Measurements from ENCODE around the gene C12orf56.
"Not testable (repeated sequence)": the region's sequence is repeated elsewhere in the genome, so short reads cannot be mapped to it uniquely, and the experiment has no call there.

Gene C12orf56

DNA sequence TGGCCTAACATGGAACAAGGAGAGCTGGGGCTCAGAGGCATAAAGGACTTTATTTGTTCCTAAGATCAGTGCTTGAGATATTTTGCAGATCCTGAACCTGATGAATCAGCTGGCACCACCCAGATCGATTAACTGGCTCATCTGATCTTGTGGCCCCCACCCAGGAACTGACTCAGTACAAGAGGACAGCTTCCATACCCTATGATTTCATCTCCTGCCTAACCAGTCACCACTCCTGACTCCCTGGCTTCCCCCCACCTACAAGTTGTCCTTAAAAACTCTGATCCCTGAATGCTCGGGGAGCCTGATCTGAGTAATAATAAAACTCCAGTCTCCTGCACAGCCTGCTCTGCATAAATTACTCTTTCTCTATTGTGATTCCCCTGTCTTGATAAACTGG is 5.1 kb downstream of the C12orf56 start:
- peak; percentile 61 for DNase-seq

DNA sequence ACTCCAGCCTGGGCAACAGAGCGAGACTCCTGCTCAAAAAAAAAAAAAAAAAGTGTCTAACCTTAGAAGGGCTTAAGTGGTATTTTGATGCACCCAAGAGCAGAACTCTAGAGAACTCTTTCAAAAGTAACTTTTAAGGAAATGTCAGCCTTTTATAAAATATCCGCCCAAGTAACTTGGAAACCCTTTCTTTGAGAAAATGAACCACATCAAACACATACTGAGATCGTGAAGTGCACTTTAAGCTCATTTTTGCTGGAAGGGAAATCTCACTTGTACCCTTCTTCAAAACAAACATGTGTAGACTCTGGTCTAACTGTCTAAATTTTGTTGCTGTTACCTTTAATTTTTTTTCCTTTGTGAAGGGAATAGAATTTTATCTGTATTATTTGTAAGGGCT is 5.5 kb downstream of the C12orf56 start:
- no peak for DNase-seq

DNA sequence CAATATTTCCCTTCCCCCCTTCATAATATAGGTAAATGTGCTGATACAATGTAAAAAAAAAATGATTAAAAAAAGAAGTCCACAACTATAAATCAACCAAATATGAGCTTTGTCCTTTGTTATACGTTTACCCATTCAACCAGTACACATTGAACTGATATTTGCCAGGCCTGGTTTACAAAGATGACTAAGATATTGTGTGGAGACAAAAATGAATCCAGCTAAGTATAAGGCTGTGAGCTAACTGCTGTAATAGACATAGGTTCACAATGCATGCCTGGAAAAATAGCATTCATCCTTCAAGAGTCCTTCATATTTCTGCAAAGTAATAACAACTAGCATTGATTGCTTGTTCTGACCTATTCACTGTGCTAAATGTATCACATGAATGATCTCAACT is 6.9 kb downstream of the C12orf56 start:
- no peak for DNase-seq

DNA sequence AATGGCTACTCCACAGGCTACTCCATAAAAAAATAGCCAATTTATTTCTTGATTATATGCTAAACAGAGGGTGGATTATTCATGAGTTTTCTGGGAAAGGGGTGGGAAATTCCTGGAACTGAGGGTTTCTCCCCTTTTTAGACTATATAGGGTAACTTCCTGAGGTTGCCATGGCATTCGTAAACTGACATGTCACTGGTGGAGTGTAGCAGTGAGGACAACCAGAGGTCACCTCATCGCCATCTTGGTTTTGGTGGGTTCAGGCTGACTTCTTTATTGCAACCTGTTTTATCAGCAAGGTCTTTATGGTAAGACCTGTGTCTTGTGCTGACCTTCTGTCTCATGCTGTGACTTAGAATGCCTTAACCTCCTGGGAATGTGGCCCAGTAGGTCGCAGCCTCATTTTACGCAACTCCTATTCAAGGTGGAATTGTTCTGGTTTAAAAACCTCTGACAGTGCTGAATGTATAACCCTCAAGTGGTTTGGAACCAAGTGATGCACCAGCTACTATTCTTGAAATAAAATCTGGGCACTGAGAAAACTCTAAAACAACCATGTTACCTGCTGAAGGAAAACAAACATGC is 27.7 kb downstream of the C12orf56 start:
- DNase-seq, result no peak

DNA sequence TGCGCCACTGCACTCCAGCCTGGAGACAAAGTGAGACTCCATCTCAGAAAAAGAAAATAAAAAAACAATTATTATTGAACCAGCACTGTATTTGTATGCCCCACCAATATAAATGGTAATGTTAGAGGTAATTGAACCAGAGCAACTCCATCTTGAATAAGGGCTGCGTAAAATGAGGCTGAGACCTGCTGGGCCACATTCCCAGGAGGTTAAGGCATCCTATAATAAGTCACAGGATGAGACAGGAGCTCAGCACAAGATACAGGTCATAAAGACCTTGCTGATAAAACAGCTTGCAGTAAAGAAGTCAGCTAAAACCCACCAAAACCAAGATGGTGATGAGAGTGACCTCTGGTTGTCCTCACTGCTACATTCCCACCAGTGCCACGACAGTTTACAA is 29.4 kb downstream of the C12orf56 start:
- DNase-seq, result not testable (repeated sequence)

DNA sequence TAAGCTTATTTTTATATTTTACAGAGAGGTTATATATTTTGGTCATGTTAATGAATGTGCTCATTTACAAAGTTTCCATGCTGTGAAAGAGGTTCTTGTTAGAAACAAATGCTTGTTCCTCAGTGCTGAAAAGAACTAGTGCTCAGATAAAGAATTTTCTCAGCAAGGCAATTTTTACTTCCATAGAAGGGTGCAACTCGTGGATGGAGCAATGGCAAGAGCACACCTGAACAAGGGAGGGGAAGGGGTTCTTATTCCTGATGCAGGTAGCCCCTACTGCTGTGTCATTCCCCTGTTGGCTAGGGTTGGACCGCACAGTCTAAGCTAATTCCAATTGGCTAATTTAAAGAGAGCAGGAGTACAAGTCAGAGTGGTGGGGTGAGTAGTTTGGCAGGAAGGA is 34.3 kb downstream of the C12orf56 start:
- not testable (repeated sequence) for DNase-seq

DNA sequence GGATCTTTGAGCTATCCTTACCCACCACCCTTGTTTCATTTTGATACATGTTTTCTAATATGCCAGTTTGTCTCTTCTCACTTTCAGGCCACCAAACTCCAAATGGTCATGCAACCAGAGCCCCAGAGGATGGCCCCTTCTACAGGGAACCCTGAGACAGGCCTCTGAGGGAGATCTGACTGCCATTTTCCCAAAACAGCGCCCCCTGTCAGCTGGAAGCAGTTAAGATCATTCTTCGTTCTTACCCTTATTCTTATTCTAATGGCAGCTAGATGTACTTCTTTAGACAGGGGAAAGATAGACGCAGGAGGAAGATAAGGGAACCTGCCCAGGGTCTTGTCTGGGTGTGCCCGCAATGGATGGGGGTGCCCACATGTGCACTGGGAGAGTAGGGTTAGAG is 38.4 kb downstream of the C12orf56 start:
- DNase-seq, result no peak

DNA sequence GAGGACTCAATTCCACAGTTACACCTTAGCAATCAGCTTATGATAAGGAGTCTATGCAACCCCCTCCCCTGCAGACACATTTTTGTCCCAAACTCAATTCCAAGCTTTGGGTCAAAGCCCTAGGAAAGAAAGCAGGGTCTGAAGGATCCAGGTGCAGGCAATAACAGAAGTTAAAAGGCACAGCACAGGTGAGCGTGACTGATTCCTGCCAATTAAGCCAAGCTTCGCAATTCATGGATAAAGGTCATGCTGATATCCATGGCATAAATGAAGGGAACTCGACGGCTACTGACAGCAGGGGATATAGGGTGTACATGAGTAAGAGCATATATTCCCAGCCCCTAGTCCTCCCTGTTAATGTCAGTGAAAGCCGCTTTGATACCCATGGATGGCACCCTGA is 39.3 kb downstream of the C12orf56 start:
- no peak for DNase-seq

DNA sequence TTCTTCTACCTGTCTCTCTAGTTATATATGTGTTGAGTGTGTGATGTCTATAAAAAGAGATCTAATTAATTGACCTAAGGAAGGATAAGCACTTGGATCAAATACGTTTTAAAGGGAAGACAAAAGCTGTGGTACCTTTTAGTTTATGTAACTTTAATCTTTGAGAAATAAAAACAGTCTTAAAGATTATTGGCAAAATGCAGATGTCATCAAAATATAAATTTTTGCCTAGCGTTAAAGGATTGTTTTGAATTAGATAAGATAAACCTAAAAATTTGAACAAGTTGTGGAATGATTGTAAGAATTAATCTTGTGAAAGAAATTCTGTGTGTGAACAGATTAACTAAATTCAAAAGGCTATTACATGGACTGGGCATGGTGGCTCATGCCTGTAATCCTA is 42.9 kb downstream of the C12orf56 start:
- no peak for DNase-seq

DNA sequence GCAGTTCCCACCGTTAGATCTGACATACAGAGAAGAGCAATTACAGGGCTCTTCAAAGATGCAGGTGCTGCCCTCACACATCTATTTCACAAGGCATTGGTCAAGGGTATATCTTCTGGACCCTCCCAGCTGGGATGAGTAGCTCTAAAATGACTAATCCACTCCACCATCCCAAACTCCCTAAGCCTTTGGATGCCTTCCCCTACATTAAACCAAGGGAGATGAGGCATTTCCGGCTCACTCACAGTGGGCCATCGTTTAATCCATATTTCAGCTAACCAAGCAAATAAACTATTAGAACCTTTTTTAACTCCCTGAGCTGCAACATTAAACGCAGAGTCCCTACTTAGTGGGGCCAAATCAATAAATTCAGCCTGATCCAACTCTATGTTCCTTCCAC is 45.9 kb downstream of the C12orf56 start:
- not testable (repeated sequence) for DNase-seq

DNA sequence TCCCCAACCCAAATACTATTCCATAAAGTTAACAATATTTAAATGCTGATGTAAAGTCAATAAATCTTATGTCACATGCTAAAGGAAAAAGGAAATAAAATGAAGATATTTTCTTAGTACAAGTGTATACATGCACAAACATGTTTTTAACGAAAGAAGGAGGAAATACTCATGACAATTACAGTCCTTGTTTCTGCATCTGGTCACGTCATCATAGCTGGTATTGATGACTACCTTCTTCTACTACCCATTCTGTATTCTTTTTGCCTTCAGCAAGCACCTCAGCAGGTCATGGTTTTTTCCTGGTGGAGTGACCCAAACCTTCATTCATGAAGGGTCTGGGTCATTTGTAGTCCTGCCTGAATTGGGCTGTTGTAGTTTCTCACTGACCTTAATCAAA is 50.0 kb downstream of the C12orf56 start:
- not testable (repeated sequence) for DNase-seq

DNA sequence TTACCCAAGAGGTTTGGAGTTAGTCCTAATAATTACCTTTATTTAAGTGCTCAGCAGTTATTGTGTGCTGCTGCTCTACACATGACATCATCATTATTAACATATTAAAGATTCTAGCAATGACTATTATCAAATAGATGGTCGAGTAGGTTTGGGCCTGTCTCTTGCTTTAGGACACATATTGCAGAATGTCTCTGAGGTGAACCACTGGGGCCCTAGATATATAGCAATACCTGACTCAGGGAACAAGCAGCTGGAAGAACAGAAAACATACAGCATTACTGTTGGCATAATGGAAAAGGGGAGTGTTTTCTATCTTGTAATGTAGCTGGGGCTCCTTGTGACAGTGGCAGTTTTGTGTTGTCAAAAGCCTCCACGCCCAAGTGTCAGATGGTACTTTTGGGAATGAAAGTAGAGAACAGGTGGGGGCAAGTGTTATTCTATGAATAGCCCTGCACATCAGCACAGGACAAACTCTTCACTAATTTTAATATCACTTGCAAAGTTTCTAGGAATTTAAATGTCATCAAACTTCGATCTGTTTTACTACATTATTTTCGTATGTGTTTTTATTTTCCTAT is 54.6 kb downstream of the C12orf56 start:
- DNase-seq, result no peak

DNA sequence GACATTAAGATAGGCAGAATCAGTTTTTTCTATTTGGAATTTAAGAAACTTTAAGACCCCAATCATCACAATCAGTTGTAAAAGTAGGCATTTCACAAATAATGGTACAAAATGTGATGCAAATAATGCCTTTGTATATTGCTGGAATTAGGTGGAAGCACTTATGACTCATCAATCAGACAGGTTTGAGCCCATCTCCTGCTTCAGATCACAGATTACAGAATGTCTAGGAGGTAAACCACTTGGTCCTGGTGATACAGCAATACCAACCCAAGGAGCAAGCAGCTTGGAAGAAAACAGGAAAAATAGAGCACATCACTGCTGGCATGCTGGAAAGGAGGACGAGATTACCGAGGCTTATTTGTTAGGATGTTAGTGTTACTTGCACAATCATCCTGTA is 57.6 kb downstream of the C12orf56 start:
- no peak for DNase-seq

DNA sequence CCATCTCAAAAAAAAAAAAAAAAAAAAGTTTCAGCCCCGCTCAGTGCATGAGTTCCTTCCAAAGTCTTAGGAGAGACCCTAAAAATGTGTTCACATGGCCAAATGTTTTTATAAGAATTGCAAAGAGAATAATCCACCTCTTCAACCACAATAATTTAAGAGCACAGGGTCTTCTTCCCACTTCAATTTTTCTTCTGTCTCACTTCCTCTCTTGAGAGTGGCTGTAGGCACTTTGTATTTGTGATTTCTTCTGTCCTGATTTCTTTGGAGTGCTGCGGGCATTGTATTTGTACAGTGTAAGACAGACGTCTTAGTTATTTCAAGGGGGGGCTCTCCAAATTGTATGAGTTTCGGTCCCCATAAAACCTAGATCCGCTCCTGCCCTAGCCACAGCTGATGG is 58.3 kb downstream of the C12orf56 start:
- DNase-seq, result no peak

DNA sequence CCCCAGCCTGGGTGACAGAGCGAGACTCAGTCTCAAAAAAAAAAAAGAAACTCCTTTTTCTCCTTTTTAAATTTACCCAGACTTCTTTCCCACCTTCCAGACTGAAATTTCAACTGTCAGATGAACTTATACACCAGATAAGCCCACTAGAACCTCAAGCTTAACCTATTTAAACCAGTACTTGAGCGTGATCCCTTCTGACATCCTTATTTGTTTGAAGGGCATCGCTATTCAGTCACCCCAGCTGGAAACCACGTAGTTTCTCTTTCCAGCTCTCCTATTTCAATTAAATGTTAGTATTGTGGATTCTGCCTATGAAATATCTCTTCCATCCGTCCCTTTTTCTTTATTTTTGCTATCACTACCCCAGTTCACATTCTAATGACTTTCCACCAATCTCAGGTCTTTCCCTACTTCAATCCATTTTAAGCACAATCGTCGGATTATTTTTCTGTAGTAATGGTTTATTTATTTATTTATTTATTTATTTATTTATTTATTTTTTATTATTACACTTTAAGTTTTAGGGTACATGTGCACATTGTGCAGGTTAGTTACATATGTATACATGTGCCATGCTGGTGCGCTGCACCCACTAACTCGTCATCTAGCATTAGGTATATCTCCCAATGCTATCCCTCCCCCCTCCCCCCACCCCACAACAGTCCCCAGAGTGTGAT is 61.4 kb downstream of the C12orf56 start:
- not testable (repeated sequence) for DNase-seq

DNA sequence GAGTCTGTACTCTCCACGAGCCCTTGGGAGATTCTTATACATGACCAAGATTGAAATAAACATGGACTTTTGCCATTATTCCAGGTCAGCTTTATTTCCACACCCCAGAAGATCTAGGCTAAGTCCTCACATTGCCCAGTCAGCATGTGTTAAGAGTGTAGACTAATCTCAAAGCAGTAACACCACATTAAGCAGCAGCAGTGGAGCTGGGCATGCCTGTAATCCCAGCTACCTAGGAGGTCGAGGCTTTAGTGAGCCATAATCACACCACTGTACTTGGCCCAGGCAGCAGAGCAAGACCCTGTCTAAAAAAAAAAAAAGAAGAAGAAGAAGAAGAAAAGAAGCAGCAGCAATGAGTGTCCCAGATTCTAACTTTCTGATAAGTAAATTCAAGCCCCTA is 65.5 kb downstream of the C12orf56 start:
- DNase-seq, result no peak

DNA sequence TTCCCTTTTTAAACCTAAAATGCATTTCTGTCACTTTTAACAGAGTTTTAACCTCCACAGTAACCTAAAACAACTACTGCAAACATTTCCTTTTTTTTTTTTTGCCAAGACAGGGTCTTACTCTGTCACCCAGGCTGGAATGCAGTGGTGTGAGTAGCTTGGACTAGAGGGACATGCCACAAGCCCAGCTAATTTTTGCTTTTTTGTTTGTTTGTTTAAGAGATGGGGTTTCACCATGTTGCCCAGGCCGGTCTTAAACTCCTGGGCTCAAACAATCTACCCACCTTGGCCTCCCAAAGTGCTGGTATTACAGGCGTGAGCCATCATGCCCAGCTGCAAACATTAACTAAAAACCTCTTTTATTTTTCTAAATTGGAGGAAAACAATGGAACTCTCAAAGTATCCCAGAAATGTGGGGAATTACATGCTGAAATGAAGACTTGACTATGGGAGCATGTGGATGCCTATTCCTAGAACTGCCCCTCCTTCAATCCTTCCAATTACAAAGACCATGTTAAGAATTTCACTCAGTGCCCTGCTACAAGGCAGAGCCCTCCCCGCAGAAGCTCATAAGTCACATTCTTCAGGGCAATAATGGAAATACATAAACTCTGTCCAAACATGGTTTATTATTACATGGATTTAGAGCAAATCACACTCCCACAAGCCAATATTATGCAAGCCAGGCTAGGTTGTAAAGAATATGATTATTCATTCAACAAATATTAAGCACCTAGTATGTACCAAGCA is 66.9 kb downstream of the C12orf56 start:
- no peak for DNase-seq

DNA sequence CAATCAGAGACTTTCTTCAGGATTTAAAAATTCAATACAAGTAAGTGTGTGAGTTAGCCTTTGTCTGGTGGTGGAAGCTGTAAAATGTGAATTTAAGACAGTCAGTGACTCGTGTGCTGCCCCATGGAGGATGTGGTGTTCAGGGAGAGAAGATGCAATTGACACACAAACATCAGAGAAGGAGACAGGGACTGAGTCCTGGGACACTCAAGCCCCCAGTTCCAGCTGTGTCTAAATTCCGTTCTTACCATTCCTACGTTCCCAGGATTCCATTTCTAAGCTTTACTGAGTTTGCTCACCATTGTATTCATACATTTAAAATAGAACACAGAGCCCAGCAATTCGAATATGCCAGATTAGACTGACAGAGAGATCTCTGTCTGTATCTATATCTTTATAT is 67.6 kb downstream of the C12orf56 start:
- DNase-seq, result no peak

DNA sequence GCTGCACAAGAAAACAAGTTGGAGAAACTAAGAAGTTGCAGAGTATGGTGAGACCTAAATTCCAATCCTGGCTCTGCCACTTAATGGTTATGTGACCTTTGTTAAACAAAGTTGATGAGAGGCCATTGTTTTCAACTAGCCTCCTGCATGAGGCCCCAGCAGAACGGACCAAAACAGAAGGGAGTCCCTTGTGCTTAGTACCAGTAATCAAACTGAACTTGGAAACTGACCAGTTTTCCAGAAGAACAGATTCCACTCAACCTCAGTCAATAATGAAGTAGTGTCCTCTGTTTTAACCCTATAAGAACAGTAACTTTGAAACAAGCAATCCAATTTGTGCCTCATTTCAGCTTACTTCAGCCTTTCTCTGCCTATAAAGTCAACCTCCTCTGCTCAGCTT is 69.9 kb downstream of the C12orf56 start:
- DNase-seq, result no peak

DNA sequence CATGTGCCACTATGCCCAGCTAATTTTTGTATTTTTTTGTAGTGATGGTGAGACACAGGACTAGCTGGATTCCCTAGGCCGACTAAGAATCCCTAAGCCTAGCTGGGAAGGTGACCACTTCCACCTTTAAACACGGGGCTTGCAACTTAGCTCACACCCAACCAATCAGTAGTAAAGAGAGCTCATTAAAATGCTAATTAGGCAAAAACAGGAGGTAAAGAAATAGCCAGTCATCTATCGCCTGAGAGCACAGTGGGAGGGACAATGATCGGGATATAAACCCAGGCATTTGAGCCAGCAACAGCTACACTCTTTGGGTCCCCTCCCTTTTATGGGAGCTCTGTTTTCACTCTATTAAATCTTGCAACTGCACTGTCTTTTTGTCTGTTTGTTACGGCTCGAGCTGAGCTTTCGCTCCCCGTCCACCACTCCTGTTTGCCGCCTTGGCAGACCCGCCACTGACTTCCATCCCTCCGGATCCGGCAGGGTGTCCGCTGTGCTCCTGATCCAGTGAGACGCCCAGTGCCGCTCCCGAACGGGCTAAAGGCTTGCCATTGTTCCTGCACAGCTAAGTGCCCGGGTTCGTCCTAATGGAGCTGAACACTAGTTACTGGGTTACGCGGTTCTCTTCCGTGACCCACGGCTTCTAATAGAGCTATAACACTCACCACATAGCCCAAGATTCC is 70.9 kb downstream of the C12orf56 start:
- not testable (repeated sequence) for DNase-seq

DNA sequence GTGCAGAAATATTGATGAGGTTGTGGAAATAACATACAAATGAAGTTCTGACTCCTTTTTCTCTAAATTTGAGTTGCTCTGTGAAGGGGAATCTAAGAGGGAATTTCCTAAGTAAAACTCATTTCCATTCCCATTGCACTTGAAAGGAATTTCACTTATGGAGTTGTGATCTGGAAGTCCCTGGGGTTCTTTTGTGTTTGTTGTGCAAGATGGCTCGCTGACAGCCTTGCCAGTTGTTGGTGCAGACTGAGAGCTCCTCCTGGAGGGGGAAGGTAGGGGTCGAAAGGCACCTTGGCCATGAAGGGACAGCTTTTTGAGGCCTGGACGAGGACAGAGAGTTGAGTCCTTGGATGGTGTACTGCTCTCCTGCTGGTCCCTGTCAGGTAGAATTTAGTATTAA is 72.0 kb downstream of the C12orf56 start:
- DNase-seq, result peak; percentile 9

DNA sequence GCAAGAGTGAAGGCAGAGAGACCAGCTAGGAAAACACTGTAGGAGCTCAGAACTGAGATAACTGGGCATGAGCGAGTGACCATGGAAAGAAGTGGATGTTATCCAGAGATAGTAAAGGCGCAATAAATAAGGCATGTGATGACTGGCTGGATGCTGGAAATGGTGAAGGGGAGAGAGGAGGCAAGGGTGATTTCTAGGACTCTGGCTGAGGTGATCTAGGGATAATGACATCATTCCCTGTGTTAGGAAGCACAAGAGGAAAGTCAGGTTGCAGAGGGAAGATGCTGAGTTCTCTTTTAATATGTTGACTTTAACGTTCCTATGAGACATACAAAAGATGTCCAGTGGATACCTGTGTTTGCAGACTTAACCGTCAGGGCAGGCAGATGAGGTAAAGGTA is 78.7 kb downstream of the C12orf56 start:
- no peak for DNase-seq

DNA sequence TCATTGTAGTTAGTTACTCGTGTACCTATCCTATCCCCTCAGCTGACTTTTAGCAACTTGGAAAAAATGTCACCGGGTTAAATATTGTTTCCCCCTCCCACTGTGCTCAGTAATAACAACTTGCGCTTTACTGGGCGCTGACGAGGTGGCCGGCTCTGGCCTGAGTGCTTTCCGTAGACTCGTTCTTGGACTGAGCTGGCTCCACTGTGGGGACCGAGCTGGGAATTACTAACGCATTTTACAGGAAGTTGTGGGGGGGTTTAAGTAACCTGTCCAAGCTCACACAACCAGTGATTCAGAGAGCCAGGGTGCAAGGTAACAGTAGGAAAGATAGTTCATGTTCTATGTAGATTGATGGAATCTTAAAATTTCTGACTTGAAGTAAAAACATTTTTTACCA is 86.0 kb downstream of the C12orf56 start:
- DNase-seq, result no peak
